ENCODE measurements around the gene ANO1.

DNA sequence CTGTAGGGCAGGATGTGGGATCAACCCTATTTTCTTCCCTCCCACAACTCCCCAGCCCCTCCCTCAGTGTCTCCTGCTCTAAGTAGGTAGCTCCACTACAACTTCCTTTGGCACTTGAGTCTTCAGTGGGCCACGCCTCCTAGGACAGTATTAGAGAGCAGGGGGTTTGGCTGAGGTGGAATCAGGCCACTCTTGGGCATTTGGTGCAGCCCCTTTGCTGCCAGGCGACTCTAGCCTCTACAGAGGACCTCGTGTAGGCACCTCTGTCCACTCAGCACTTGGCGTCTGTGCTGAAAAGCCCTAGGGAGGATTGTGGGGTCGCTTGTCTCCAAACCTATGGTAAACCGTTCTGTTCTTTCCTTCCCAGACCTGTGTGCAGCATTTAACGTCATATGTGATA, 127.6 kb downstream of the ANO1 start:
- no peak for TF ChIP-seq GATA2 (IDR thresholded peaks at IDR 0.05; ENCODE audit: low read depth, low read length)
- TF ChIP-seq GATA3 (IDR thresholded peaks at IDR 0.05; ENCODE audit: low read depth, low read length) = no peak

Data from SH-SY5Y (cell line).